ENCODE data around the gene BPIFA2.
A peak's percentile ranks its signal among the peaks of the same experiment; 100 is the strongest.

Gene BPIFA2

GRCh38 chr20:33209789-33210188, 41.8 kb downstream of the BPIFA2 start:
- DNase-seq, result peak; percentile 31

DNA sequence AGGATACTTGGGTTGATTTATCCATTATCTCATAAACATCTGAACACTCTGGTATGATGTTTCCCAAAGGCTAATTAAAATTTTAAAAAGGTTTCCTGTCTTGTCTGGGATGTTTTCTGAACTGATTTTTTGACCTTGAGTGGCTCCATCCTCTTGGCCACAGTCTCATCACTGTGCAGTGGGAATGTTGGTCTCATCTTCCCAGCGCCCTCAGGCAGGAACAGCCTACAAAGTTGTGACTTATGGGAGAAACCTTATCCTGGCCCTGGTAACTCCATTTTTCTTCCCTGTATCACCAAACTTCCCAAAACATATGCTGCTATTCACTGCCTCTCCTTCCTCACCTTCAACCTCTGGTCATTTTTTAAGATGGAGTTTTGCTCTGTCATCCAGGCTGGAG, 42.4 kb downstream of the BPIFA2 start:
- DNase-seq, result no peak

- peak; percentile 4 for DNase-seq
Measured at GRCh38 chr20:33211817-33212424, 44.0 kb downstream of the BPIFA2 start.

GRCh38 chr20:33217052-33217451, 49.1 kb downstream of the BPIFA2 start, which contains the start of gene BPIFA3:
BPIFA3 (plus strand) TSS chr20:33217352; CDS start chr20:33217537, 185 bp downstream.
- no peak for DNase-seq

GRCh38 chr20:33224399-33224798, 56.4 kb downstream of the BPIFA2 start:
- no peak for DNase-seq

DNA sequence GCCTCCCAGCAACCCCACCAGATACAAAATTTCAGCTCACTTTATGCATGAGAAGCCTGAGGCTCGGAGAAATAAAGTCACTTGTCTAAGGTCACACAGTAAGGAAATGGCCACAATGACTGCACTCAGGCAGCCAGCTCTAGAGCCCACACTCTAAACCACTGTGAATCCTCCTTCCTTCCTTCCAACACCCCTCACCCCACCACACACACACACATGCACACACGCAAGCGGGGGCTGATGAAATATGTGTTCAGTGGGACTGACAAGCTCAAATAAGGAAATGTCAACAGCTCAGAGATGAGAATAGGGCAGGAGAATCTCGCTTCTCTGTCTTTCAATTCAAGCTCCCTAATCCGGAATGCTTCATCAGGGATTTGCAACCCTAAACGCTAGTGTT, 61.9 kb downstream of the BPIFA2 start:
- no peak for DNase-seq
